Upper lobe of left lung (tissue), 6 donors: ENCODE results near the gene SYNM. TPM values are rescaled to one million over a fixed set of nuclear protein-coding genes. Genes with fewer than 3 reads are reported as not detected.

Experiments used
- ATAC-seq, 2 donors: fragments of 200-7000 bp; cut with Tn5 transposase; one replicate each; pipeline ENCODE4 v1.9.1; 2022; ENCODE audit warnings: mild to moderate bottlenecking in 2 of 2, moderate library complexity in 2 of 2; ENCODE audit not compliant: low FRiP score in 2 of 2
- DNase-seq, 2 donors: peaks; one replicate each; pipeline ENCODE4 v3.0.0-alpha.2; 2019 to 2020
- H3K27ac ChIP-seq, 4 donors: fragments of 200-600 bp; sonication (generic); one replicate each; pipeline ENCODE4 v1.5.1; 2016 to 2019
- H3K27me3 ChIP-seq, 4 donors: fragments of 200-600 bp; sonication (generic); one replicate each; pipeline ENCODE4 v1.5.1; 2017 to 2019
- H3K36me3 ChIP-seq, 4 donors: fragments of 200-600 bp; sonication (generic); one replicate each; pipeline ENCODE4 v1.5.1; 2016 to 2019
- H3K4me1 ChIP-seq, 4 donors: fragments of 200-600 bp; sonication (generic); one replicate each; pipeline ENCODE4 v1.5.1; 2018 to 2019
- H3K4me3 ChIP-seq, 4 donors: fragments of 200-600 bp; sonication (generic); one replicate each; pipeline ENCODE4 v1.5.1; 2017 to 2019; ENCODE audit warnings: mild to moderate bottlenecking in 2 of 4, moderate library complexity in 1 of 4
- H3K9me3 ChIP-seq, 4 donors: fragments of 200-600 bp; sonication (generic); one replicate each; pipeline ENCODE4 v1.5.1; 2018 to 2019
- EP300 ChIP-seq, 4 donors: sonication (generic); formaldehyde crosslinking; IDR thresholded peaks; one replicate each; pipeline ENCODE4 v1.5.1; 2017; ENCODE audit warnings: antibody characterized with exemption in 4 of 4, control low read depth in 2 of 4
- POLR2A ChIP-seq, 4 donors: fragments of 450-650 bp; IDR thresholded peaks; one replicate each; pipeline ENCODE4 v1.5.1; 2016 to 2017; ENCODE audit warnings: antibody characterized with exemption in 4 of 4, mild to moderate bottlenecking in 2 of 4
- POLR2AphosphoS5 ChIP-seq, 2 donors: sonication (generic); formaldehyde crosslinking; IDR thresholded peaks; one replicate each; pipeline ENCODE4 v1.5.1; 2017; ENCODE audit warnings: antibody characterized with exemption in 2 of 2
- WGBS, 2 donors: methylation state at CpG; one replicate each; pipeline ENCODE4 v1.1.5; 2017 to 2018; 5-methylcytosine and 5-hydroxymethylcytosine counted together
- total RNA-seq, 6 donors: library from RNA; depleted of rRNA in 4 of 6; stranded (reverse); fragments of >200 nt in 4 of 6; gene quantifications; one replicate each; pipeline versions ENCODE4 v1.1.0 to v1.2.1, GENCODE V29; 2016 to 2021
- TF ChIP-seq, protein P1 (sequence below), 6 experiments: fragments of 450-650 bp in 4 of 6; fragments of 200-600 bp in 2 of 6; sonication (generic) in 2 of 6; IDR thresholded peaks; one replicate each; pipeline ENCODE4 v1.5.1; 2016 to 2019; ENCODE audit warnings: antibody characterized with exemption in 6 of 6
- donor health status: DM: no; HTN: no; CAD: no; lungs with moderate emphysema.
- donor health status: DM: no; HTN: yes; CAD: no; lungs with severe emphysema.

The SYNM gene
- total RNA-seq, 6 donors from 2014 or later = 8.2 to 50.1 (median 19.1) TPM

GRCh38 chr15:99165020-99165790 is 60.3 kb downstream of the SYNM start:
- Histone ChIP-seq H3K4me3 (no peak overlapping the region), H3K9me3 (no peaks in the 10 kb centered on the region), H3K36me3 (peaks cover 0 to 7% (median 0%) of the 10 kb centered on the region in 4 donors), H3K4me1 (no peaks in the 10 kb centered on the region), H3K27ac (no peak overlapping the region), H3K27me3 (no peaks in the 10 kb centered on the region)
- no peak for ATAC-seq
- TF ChIP-seq, protein P1, sequence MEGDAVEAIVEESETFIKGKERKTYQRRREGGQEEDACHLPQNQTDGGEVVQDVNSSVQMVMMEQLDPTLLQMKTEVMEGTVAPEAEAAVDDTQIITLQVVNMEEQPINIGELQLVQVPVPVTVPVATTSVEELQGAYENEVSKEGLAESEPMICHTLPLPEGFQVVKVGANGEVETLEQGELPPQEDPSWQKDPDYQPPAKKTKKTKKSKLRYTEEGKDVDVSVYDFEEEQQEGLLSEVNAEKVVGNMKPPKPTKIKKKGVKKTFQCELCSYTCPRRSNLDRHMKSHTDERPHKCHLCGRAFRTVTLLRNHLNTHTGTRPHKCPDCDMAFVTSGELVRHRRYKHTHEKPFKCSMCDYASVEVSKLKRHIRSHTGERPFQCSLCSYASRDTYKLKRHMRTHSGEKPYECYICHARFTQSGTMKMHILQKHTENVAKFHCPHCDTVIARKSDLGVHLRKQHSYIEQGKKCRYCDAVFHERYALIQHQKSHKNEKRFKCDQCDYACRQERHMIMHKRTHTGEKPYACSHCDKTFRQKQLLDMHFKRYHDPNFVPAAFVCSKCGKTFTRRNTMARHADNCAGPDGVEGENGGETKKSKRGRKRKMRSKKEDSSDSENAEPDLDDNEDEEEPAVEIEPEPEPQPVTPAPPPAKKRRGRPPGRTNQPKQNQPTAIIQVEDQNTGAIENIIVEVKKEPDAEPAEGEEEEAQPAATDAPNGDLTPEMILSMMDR (IDR thresholded peaks at IDR 0.05) = no peak
- TF ChIP-seq POLR2AphosphoS5 (IDR thresholded peaks at IDR 0.05) (no peak), POLR2A (IDR thresholded peaks at IDR 0.05) (no peak), EP300 (IDR thresholded peaks at IDR 0.05) (no peak)
- WGBS, 2 donors = 93% methylated on average over 3 of the region's 3 CpGs
- DNase-seq = no peak

- WGBS, 2 donors = 85% methylated on average over 23 of the region's 23 CpGs
- DNase-seq (no peak), ATAC-seq (no peak)
- Histone ChIP-seq H3K9me3 (no peaks in the 10 kb centered on the region), H3K4me3 (no peak overlapping the region), H3K4me1 (no peaks in the 10 kb centered on the region), H3K27ac (no peak overlapping the region), H3K27me3 (no peaks in the 10 kb centered on the region), H3K36me3 (peaks cover 0 to 11% (median 0%) of the 10 kb centered on the region in 4 donors)
- TF ChIP-seq POLR2AphosphoS5 (IDR thresholded peaks at IDR 0.05) = no peak
- TF ChIP-seq, protein P1 (IDR thresholded peaks at IDR 0.05) = no peak
These were observed 61.2 kb downstream of the SYNM start for GRCh38 chr15:99165956-99166689.

GRCh38 chr15:99167201-99167600 is 62.3 kb downstream of the SYNM start:
- H3K9me3 ChIP-seq = no peaks in the 10 kb centered on the region
- no peaks in the 10 kb centered on the region for H3K4me1 ChIP-seq
- WGBS, 2 donors = 87 to 88% methylated on average over 5 of the region's 5 CpGs
- H3K27ac ChIP-seq = no peak overlapping the region
- no peak overlapping the region for H3K4me3 ChIP-seq
- DNase-seq (no peak), ATAC-seq (no peak)
- no peak for TF ChIP-seq EP300 (IDR thresholded peaks at IDR 0.05)
- TF ChIP-seq POLR2AphosphoS5 (IDR thresholded peaks at IDR 0.05) = no peak
- TF ChIP-seq, protein P1 (IDR thresholded peaks at IDR 0.05) = no peak
- no peak for TF ChIP-seq POLR2A (IDR thresholded peaks at IDR 0.05)
- H3K27me3 ChIP-seq = no peaks in the 10 kb centered on the region
- peaks cover 0 to 9% (median 1%) of the 10 kb centered on the region in 4 donors for H3K36me3 ChIP-seq

- Histone ChIP-seq H3K9me3 (no peaks in the 10 kb centered on the region), H3K4me1 (no peaks in the 10 kb centered on the region), H3K4me3 (no peak overlapping the region), H3K36me3 (peaks cover 0 to 9% (median 2%) of the 10 kb centered on the region in 4 donors), H3K27ac (no peak overlapping the region), H3K27me3 (no peaks in the 10 kb centered on the region)
- WGBS, 2 donors = 81 to 89% methylated on average over 4 to 6 of the region's 6 CpGs
- ATAC-seq (no peak), DNase-seq (no peak)
- TF ChIP-seq POLR2AphosphoS5 (IDR thresholded peaks at IDR 0.05) (no peak), POLR2A (IDR thresholded peaks at IDR 0.05) (no peak), EP300 (IDR thresholded peaks at IDR 0.05) (no peak)
- TF ChIP-seq, protein P1 (IDR thresholded peaks at IDR 0.05) = no peak
These were observed 62.8 kb downstream of the SYNM start for GRCh38 chr15:99167640-99168039.
